ENCODE data around the gene C16orf96.

DNA sequence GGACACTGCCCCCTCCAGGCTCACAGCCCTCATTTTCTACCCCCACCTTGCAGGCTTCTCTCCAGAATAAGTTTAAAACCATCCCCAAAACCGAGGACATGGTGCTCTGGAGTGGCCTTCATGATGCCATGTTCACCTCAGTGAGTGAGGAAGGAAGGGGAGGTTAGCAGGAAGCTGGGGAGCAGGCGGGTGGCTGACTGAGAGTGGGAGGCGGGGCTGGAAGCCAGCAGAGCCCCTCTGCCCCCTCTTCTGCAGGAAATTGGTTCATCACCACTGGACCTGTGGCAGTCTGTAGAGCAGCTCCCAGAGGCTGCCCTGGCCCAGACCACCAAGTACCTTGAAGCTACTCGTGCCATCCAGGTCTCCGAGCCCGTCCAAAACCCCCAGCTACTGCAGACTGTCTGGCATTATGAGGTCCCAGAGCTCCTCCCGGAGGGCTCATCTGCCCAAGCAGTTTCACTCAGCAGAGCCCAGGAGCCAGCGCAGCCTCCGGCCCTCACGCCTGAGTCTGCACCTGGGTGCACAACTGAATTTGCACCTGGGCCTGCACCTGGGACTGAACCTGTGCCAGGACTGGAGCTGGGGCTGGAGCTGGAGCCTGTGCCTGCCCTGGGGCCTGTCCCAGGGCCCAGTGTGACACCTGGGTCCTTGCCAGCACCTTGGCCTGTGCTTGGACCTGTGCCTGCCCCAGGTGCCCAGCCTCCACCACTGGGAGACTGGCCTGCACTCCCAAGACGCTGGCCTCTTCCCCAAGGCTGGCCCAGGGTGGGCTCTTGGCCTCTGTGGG is 19.0 kb downstream of the C16orf96 start:
- TF ChIP-seq POLR2A (IDR thresholded peaks at IDR 0.05) (no peak), POLR2AphosphoS5 (IDR thresholded peaks at IDR 0.05; ENCODE audit: insufficient read depth in 1 of 2, low read depth in 1 of 2) (no peak)
- TF ChIP-seq, protein P1, sequence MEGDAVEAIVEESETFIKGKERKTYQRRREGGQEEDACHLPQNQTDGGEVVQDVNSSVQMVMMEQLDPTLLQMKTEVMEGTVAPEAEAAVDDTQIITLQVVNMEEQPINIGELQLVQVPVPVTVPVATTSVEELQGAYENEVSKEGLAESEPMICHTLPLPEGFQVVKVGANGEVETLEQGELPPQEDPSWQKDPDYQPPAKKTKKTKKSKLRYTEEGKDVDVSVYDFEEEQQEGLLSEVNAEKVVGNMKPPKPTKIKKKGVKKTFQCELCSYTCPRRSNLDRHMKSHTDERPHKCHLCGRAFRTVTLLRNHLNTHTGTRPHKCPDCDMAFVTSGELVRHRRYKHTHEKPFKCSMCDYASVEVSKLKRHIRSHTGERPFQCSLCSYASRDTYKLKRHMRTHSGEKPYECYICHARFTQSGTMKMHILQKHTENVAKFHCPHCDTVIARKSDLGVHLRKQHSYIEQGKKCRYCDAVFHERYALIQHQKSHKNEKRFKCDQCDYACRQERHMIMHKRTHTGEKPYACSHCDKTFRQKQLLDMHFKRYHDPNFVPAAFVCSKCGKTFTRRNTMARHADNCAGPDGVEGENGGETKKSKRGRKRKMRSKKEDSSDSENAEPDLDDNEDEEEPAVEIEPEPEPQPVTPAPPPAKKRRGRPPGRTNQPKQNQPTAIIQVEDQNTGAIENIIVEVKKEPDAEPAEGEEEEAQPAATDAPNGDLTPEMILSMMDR (IDR thresholded peaks at IDR 0.05): no peak

All from vagina (tissue), 2 donors.